ENCODE data around the gene LUC7L2.
"Not testable (repeated sequence)": the region's sequence is repeated elsewhere in the genome, so short reads cannot be mapped to it uniquely, and the experiment has no call there.

The LUC7L2 gene

DNA sequence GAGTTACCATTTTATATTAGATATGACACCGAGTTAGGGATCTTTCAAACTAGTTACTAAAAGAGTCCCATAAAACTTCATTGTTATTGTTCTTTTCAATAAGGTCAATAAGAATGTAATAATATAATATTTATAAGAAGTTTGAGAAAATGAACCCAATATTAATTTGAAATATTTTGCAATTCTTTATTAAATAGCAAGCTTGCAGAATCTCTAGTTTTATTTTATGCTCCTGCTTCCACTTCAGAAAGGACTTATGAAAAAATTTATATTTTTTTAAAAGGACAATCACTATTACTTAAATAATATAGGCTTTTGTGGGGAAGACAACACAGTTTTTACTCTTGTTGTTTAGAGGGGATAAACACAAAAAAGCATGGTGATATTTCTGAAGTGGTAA, 47.9 kb downstream of the LUC7L2 start:
- WGBS, result no CpG with 5 or more reads among the region's 1 CpG
- H3K9me3 ChIP-seq (ENCODE audit: insufficient read depth, low read depth, low read length), result no peaks in the 10 kb centered on the region
- no peak overlapping the region for H3K27ac ChIP-seq (ENCODE audit: low read depth, low read length)
- no peaks in the 10 kb centered on the region for H3K27me3 ChIP-seq (ENCODE audit: insufficient read depth, low read length)
- H3K9ac ChIP-seq (ENCODE audit: low read depth, low read length), result no peak overlapping the region
- no peaks in the 10 kb centered on the region for H3K4me1 ChIP-seq (ENCODE audit: insufficient read depth, low read length)
- H3K36me3 ChIP-seq (ENCODE audit: insufficient read depth, low read length), result peaks cover 94% of the 10 kb centered on the region
- H3K4me3 ChIP-seq (ENCODE audit: low read length), result no peak overlapping the region

DNA sequence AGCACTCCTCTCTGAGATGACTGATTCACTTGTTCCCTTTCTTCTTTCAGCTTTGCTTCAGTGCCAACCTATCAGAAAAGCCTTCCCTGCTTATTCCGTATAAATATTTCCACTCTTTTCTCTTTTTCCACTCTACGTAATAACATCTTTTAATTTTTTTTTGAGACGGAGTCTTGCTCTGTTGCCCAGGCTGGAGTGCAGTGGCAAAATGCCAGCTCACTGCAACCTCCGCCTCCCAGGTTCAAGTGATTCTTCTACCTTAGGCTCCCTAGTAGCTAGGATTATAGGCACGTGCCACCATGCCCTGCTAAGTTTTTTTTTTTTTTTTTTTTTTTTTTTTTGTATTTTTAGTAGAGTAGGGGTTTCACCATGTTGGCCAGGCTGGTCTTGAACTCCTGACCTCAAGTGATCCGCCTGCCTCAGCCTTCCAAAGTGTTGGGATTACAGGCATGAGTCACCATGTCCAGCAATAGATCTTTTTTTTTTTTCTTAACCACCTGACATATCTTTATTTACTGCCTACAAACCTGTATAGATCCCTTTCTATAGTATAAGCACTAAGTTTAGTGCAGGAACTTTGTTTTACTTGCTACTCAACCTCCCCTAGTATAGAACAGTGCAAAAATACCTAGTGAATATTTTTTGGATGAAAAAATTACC, 55.2 kb downstream of the LUC7L2 start:
- H3K36me3 ChIP-seq (ENCODE audit: insufficient read depth, low read length), result peaks cover 96% of the 10 kb centered on the region
- whole genome bisulfite sequencing, result 95% methylated on average over 5 of the region's 6 CpGs
- not testable (repeated sequence) for H3K4me3 ChIP-seq (ENCODE audit: low read length); H3K4me1 ChIP-seq (ENCODE audit: insufficient read depth, low read length); H3K9ac ChIP-seq (ENCODE audit: low read depth, low read length); H3K27me3 ChIP-seq (ENCODE audit: insufficient read depth, low read length); H3K9me3 ChIP-seq (ENCODE audit: insufficient read depth, low read depth, low read length); H3K27ac ChIP-seq (ENCODE audit: low read depth, low read length)

GRCh38 chr7:139416405-139416804, 56.7 kb downstream of the LUC7L2 start:
- H3K9me3 ChIP-seq (ENCODE audit: insufficient read depth, low read depth, low read length), result no peaks in the 10 kb centered on the region
- H3K4me3 ChIP-seq (ENCODE audit: low read length), result no peak overlapping the region
- no peak overlapping the region for H3K9ac ChIP-seq (ENCODE audit: low read depth, low read length)
- no peaks in the 10 kb centered on the region for H3K27me3 ChIP-seq (ENCODE audit: insufficient read depth, low read length)
- 97% methylated on average over 3 of the region's 3 CpGs for WGBS
- H3K36me3 ChIP-seq (ENCODE audit: insufficient read depth, low read length), result peaks cover 96% of the 10 kb centered on the region
- no peaks in the 10 kb centered on the region for H3K4me1 ChIP-seq (ENCODE audit: insufficient read depth, low read length)
- no peak overlapping the region for H3K27ac ChIP-seq (ENCODE audit: low read depth, low read length)

DNA sequence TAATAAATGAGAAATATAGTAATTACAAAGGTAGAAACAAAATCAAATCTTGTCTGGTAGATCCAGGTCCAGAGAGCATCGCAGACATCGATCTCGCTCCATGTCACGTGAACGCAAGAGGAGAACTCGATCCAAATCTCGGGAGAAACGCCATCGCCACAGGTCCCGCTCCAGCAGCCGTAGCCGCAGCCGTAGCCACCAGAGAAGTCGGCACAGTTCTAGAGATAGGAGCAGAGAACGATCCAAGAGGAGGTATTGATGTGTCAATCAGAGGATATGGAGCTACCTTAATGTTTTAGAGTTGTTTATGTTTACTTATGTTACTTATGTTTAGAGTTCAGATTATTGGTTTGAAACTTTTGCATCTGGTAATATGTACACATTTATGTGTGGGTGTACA, 57.8 kb downstream of the LUC7L2 start:
- H3K27me3 ChIP-seq (ENCODE audit: insufficient read depth, low read length), result no peaks in the 10 kb centered on the region
- no peak overlapping the region for H3K4me3 ChIP-seq (ENCODE audit: low read length)
- no peak overlapping the region for H3K27ac ChIP-seq (ENCODE audit: low read depth, low read length)
- no peak overlapping the region for H3K9ac ChIP-seq (ENCODE audit: low read depth, low read length)
- H3K4me1 ChIP-seq (ENCODE audit: insufficient read depth, low read length), result no peaks in the 10 kb centered on the region
- no peaks in the 10 kb centered on the region for H3K9me3 ChIP-seq (ENCODE audit: insufficient read depth, low read depth, low read length)
- WGBS, result 97% methylated on average over 15 of the region's 15 CpGs
- H3K36me3 ChIP-seq (ENCODE audit: insufficient read depth, low read length), result peaks cover 96% of the 10 kb centered on the region

- H3K27me3 ChIP-seq (ENCODE audit: insufficient read depth, low read length), result no peaks in the 10 kb centered on the region
- H3K36me3 ChIP-seq (ENCODE audit: insufficient read depth, low read length), result peaks cover 81% of the 10 kb centered on the region
- no peaks in the 10 kb centered on the region for H3K4me1 ChIP-seq (ENCODE audit: insufficient read depth, low read length)
- H3K27ac ChIP-seq (ENCODE audit: low read depth, low read length), result no peak overlapping the region
- 100% methylated on average over 1 of the region's 1 CpG for WGBS
- H3K9ac ChIP-seq (ENCODE audit: low read depth, low read length), result no peak overlapping the region
- no peaks in the 10 kb centered on the region for H3K9me3 ChIP-seq (ENCODE audit: insufficient read depth, low read depth, low read length)
- H3K4me3 ChIP-seq (ENCODE audit: low read length), result no peak overlapping the region
Measured at GRCh38 chr7:139421123-139421522, 61.4 kb downstream of the LUC7L2 start.

GRCh38 chr7:139422126-139422525, 62.4 kb downstream of the LUC7L2 start:
- WGBS, result 92% methylated on average over 7 of the region's 7 CpGs
- Histone ChIP-seq H3K4me3 (ENCODE audit: low read length) (no peak overlapping the region), H3K4me1 (ENCODE audit: insufficient read depth, low read length) (no peaks in the 10 kb centered on the region), H3K9me3 (ENCODE audit: insufficient read depth, low read depth, low read length) (no peaks in the 10 kb centered on the region), H3K27ac (ENCODE audit: low read depth, low read length) (no peak overlapping the region), H3K9ac (ENCODE audit: low read depth, low read length) (no peak overlapping the region), H3K36me3 (ENCODE audit: insufficient read depth, low read length) (peaks cover 71% of the 10 kb centered on the region), H3K27me3 (ENCODE audit: insufficient read depth, low read length) (no peaks in the 10 kb centered on the region)

DNA sequence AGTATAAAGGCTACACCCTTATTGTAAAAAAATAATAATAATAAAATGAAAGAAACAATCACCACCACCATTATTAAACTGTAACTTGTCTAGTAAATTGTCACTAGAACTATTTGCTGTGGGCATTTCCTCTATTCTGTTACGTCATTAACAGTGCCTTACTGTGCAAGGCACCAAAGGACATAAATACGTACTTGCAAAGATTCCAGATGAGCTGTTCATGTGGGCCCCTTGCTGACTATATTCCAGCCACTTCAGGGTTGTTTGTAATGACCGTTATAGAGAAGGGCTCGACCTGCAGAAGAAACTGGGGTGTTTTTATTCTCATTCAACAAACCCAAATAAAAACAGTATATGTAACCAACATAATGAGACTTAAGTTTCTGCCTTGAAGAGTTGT, 63.4 kb downstream of the LUC7L2 start:
- Histone ChIP-seq H3K4me3 (ENCODE audit: low read length) (no peak overlapping the region), H3K9me3 (ENCODE audit: insufficient read depth, low read depth, low read length) (no peaks in the 10 kb centered on the region), H3K9ac (ENCODE audit: low read depth, low read length) (no peak overlapping the region), H3K27ac (ENCODE audit: low read depth, low read length) (no peak overlapping the region), H3K4me1 (ENCODE audit: insufficient read depth, low read length) (no peaks in the 10 kb centered on the region), H3K27me3 (ENCODE audit: insufficient read depth, low read length) (no peaks in the 10 kb centered on the region), H3K36me3 (ENCODE audit: insufficient read depth, low read length) (peaks cover 62% of the 10 kb centered on the region)
- WGBS, result 98% methylated on average over 4 of the region's 4 CpGs

- no peak overlapping the region for H3K27ac ChIP-seq (ENCODE audit: low read depth, low read length)
- no peaks in the 10 kb centered on the region for H3K4me1 ChIP-seq (ENCODE audit: insufficient read depth, low read length)
- no peak overlapping the region for H3K4me3 ChIP-seq (ENCODE audit: low read length)
- 95% methylated on average over 4 of the region's 4 CpGs for WGBS
- no peaks in the 10 kb centered on the region for H3K27me3 ChIP-seq (ENCODE audit: insufficient read depth, low read length)
- H3K9me3 ChIP-seq (ENCODE audit: insufficient read depth, low read depth, low read length), result no peaks in the 10 kb centered on the region
- peaks cover 53% of the 10 kb centered on the region for H3K36me3 ChIP-seq (ENCODE audit: insufficient read depth, low read length)
- no peak overlapping the region for H3K9ac ChIP-seq (ENCODE audit: low read depth, low read length)
Measured at GRCh38 chr7:139424004-139424403, 64.3 kb downstream of the LUC7L2 start.

- H3K27ac ChIP-seq (ENCODE audit: low read depth, low read length); H3K4me3 ChIP-seq (ENCODE audit: low read length); H3K9me3 ChIP-seq (ENCODE audit: insufficient read depth, low read depth, low read length); H3K27me3 ChIP-seq (ENCODE audit: insufficient read depth, low read length); H3K9ac ChIP-seq (ENCODE audit: low read depth, low read length); H3K4me1 ChIP-seq (ENCODE audit: insufficient read depth, low read length): not testable (repeated sequence)
- WGBS, result 94% methylated on average over 10 of the region's 10 CpGs
- H3K36me3 ChIP-seq (ENCODE audit: insufficient read depth, low read length), result peaks cover 36% of the 10 kb centered on the region
Measured at GRCh38 chr7:139425701-139426100, 66.0 kb downstream of the LUC7L2 start.

GRCh38 chr7:139426258-139427028, 66.7 kb downstream of the LUC7L2 start:
- peaks cover 29% of the 10 kb centered on the region for H3K36me3 ChIP-seq (ENCODE audit: insufficient read depth, low read length)
- H3K9ac ChIP-seq (ENCODE audit: low read depth, low read length), result no peak overlapping the region
- H3K4me1 ChIP-seq (ENCODE audit: insufficient read depth, low read length), result peaks cover 6% of the 10 kb centered on the region; the same call in 1 of the 2 replicates
- H3K9me3 ChIP-seq (ENCODE audit: insufficient read depth, low read depth, low read length), result no peaks in the 10 kb centered on the region
- no peak overlapping the region for H3K27ac ChIP-seq (ENCODE audit: low read depth, low read length)
- no peaks in the 10 kb centered on the region for H3K27me3 ChIP-seq (ENCODE audit: insufficient read depth, low read length)
- H3K4me3 ChIP-seq (ENCODE audit: low read length), result no peak overlapping the region
- WGBS, result 94% methylated on average over 12 of the region's 12 CpGs

DNA sequence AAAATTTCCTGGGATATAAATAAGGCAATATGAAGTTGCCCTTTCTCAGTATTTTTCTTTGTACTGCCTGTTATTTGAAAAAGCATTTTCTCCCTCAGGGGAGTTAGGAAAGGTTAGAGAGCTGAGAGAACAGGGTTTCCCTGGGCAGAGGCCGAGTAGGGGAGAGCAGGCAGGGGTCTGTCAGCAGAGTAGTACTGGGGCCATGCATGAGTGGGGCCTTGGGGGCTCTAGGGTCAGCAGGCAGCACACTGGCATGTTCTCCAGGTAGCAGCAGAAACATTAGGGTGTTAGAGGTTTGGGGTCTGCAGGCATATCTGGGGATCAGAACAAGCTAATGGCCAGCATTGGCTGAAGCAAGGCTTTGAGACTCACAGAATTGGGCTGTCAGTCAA, 67.3 kb downstream of the LUC7L2 start:
- Histone ChIP-seq H3K36me3 (ENCODE audit: insufficient read depth, low read length) (peaks cover 23% of the 10 kb centered on the region), H3K9me3 (ENCODE audit: insufficient read depth, low read depth, low read length) (no peaks in the 10 kb centered on the region), H3K27ac (ENCODE audit: low read depth, low read length) (no peak overlapping the region), H3K9ac (ENCODE audit: low read depth, low read length) (no peak overlapping the region), H3K27me3 (ENCODE audit: insufficient read depth, low read length) (no peaks in the 10 kb centered on the region), H3K4me1 (ENCODE audit: insufficient read depth, low read length) (peaks cover 6% of the 10 kb centered on the region; the same call in 1 of the 2 replicates), H3K4me3 (ENCODE audit: low read length) (no peak overlapping the region)
- 84% methylated on average over 1 of the region's 1 CpG for WGBS

Measured in HUES64 (cell line).